T-cell (primary cell): ENCODE measurements around the gene LRP1B. TPM values are rescaled to one million over a fixed set of nuclear protein-coding genes. Genes with fewer than 3 reads are reported as not detected.

ENCODE experiments used
- ATAC-seq, 4 experiments: fragments of 200-7000 bp in 3 of 4; fragments of 150-1000 bp in 1 of 4; cut with Tn5 transposase; replicated peaks in 1 of 4; 1 replicate in 3 of 4; 2 replicates in 1 of 4; pipeline ENCODE4 v1.10.0; 2021; ENCODE audit warnings: moderate library complexity in 3 of 4, mild to moderate bottlenecking in 2 of 4, moderate number of reproducible peaks in 1 of 4
- CTCF ChIA-PET, 2 donors: fragments of 300-600 bp; sonication (Branson Sonifier 250); formaldehyde crosslinking; loops; one replicate each; lab custom pipeline; 2022; ENCODE audit warnings: antibody characterized with exemption in 2 of 2; lab: Charles Lee
- POLR2A ChIA-PET, 2 donors: fragments of 300-600 bp; sonication (Branson Sonifier 250); formaldehyde crosslinking; loops; one replicate each; lab custom pipeline; 2022; ENCODE audit warnings: antibody characterized with exemption in 2 of 2; lab: Charles Lee
- DNase-seq, 35 experiments: peaks; one replicate each; pipeline versions ENCODE4 v3.0.0 to v3.0.0-alpha.2; 2013 to 2023
- H3K27ac ChIP-seq: one replicate; pipeline ENCODE4 v1.5.1; 2013; ENCODE audit warnings: low read length
- H3K27me3 ChIP-seq, 2 experiments: replicated peaks in 1 of 2; 1 replicate in 1 of 2; 2 replicates in 1 of 2; pipeline versions ENCODE4 v1.6.1 to v1.7.0; 2013; ENCODE audit warnings: low read length in 1 of 2, mixed read lengths in 1 of 2; ENCODE audit not compliant: control insufficient read depth in 2 of 2, insufficient read depth in 2 of 2; ENCODE audit errors: extremely low read depth in 1 of 2
- H3K36me3 ChIP-seq, 2 donors: 1 replicate in 1 of 2; 2 replicates in 1 of 2; pipeline versions ENCODE4 v1.6.1 to v1.7.0; 2013; ENCODE audit warnings: low read length in 1 of 2; ENCODE audit not compliant: control insufficient read depth in 2 of 2, insufficient read depth in 1 of 2; ENCODE audit errors: extremely low read depth in 1 of 2
- H3K4me1 ChIP-seq, 2 experiments: 1 replicate in 1 of 2; 2 replicates in 1 of 2; pipeline versions ENCODE4 v1.6.1 to v1.7.0; 2013; ENCODE audit warnings: low read length in 2 of 2, mixed read lengths in 1 of 2; ENCODE audit not compliant: insufficient read depth in 2 of 2, control insufficient read depth in 1 of 2; ENCODE audit errors: extremely low read depth in 1 of 2
- H3K4me3 ChIP-seq, 2 donors: 1 replicate in 1 of 2; 2 replicates in 1 of 2; pipeline versions ENCODE4 v1.5.1 to v1.7.0; 2013; ENCODE audit warnings: mild to moderate bottlenecking in 2 of 2, low read length in 1 of 2, moderate library complexity in 1 of 2; ENCODE audit not compliant: control insufficient read depth in 1 of 2; ENCODE audit errors: extremely low read depth in 1 of 2
- H3K9me3 ChIP-seq: 2 replicates; pipeline ENCODE4 v1.7.0; 2013
- H3K27ac Mint-ChIP-seq, 2 donors: one replicate each; pipeline ENCODE4 v1.8.0; 2020 to 2021; ENCODE audit warnings: mild to moderate bottlenecking in 2 of 2, mixed read lengths in 2 of 2
- H3K27me3 Mint-ChIP-seq, 2 donors: one replicate each; pipeline ENCODE4 v1.8.0; 2021 to 2022; ENCODE audit warnings: mixed read lengths in 2 of 2
- H3K36me3 Mint-ChIP-seq: one replicate; pipeline ENCODE4 v1.8.0; 2021; ENCODE audit warnings: mixed read lengths
- H3K4me1 Mint-ChIP-seq, 3 donors: one replicate each; pipeline ENCODE4 v1.8.0; 2020 to 2022; ENCODE audit warnings: mixed read lengths in 3 of 3, mild to moderate bottlenecking in 1 of 3
- H3K4me3 Mint-ChIP-seq, 3 donors: one replicate each; pipeline ENCODE4 v1.8.0; 2020 to 2022; ENCODE audit warnings: mild to moderate bottlenecking in 3 of 3, mixed read lengths in 3 of 3, moderate library complexity in 3 of 3
- H3K9me3 Mint-ChIP-seq, 3 donors: one replicate each; pipeline ENCODE4 v1.8.0; 2020 to 2022; ENCODE audit warnings: mixed read lengths in 3 of 3
- WGBS: methylation state at CpG from one replicate; pipeline ENCODE4 v1.1.5; 2013; ENCODE audit warnings: missing lambda C conversion rate; ENCODE audit not compliant: insufficient coverage; 5-methylcytosine and 5-hydroxymethylcytosine counted together
- total RNA-seq, 35 experiments: library from RNA in 6 of 35; stranded (reverse) in 6 of 35; fragments of 120-200 nt in 1 of 35; gene quantifications; one replicate each; pipeline versions ENCODE4 v1.2.1 to v1.2.4 and lab custom pipeline; 2013 to 2026

The LRP1B gene
- total RNA-seq, 5 donors from 2014 or later (not counting 1 experiment from before 2014, with no cell fraction given), result not detected

DNA sequence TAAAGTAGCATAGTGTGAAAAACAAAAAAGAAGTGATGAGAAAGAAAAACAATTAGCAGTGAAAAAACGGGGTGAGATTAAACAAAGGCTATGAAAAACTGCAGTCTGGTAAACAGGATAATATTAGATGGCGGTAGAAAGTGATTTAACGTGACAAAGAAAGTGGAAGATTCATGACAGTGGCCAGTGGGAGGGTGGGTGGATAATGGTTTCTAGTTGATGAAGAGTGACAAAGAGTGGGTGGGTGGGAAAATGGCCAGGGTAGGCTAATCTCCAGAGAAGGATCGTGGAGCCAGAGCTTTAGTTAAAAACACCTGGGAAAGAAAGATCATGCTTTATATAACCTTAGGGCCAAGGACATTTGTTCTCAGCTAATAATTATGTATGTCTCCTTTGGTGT, 1667.8 kb downstream of the LRP1B start:
- H3K4me3 Mint-ChIP-seq, result no peak overlapping the region
- ChIA-PET CTCF (no interaction called here), POLR2A (no interaction called here)
- Histone ChIP-seq H3K4me3 (no peak overlapping the region), H3K36me3 (no peaks in the 10 kb centered on the region), H3K4me1 (no peaks in the 10 kb centered on the region), H3K9me3 (no peaks in the 10 kb centered on the region), H3K27ac (no peak overlapping the region), H3K27me3 (no peaks in the 10 kb centered on the region)
- no peak overlapping the region for H3K27ac Mint-ChIP-seq
- H3K9me3 Mint-ChIP-seq, result peaks cover 10 to 24% (median 13%) of the 10 kb centered on the region in 3 donors
- no peaks in the 10 kb centered on the region for H3K27me3 Mint-ChIP-seq
- DNase-seq, result no peak
- ATAC-seq, result no peak
- H3K4me1 Mint-ChIP-seq, result no peaks in the 10 kb centered on the region
- no peaks in the 10 kb centered on the region for H3K36me3 Mint-ChIP-seq
- 72% methylated on average over 3 of the region's 4 CpGs for WGBS

DNA sequence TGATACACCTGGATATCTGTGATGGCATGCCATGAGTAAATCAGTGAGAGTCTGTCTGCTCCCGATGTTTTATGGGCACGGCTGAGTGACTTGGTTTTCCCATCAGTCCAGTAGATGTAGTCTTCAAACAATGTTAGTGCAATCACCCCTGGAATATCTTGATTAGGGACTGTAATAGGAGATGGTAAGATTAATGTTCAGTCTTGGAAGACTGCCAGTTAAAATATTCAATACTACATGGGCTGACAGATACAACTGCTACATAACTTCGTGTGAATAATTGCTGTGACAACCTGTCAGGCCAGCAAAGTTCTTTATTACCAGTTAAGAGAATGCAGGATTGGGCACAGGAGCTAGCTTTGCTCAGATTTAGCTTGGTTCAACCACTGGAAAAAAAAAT, 1673.3 kb downstream of the LRP1B start:
- no peaks in the 10 kb centered on the region for H3K9me3 ChIP-seq
- Mint-ChIP-seq H3K27ac (no peak overlapping the region), H3K4me1 (no peaks in the 10 kb centered on the region), H3K27me3 (no peaks in the 10 kb centered on the region), H3K4me3 (no peak overlapping the region), H3K9me3 (peaks cover 0 to 6% (median 4%) of the 10 kb centered on the region in 3 donors), H3K36me3 (no peaks in the 10 kb centered on the region)
- ChIA-PET POLR2A (no interaction called here), CTCF (no interaction called here)
- no peaks in the 10 kb centered on the region for H3K36me3 ChIP-seq
- no peak overlapping the region for H3K27ac ChIP-seq
- DNase-seq (no peak), ATAC-seq (no peak)
- no peaks in the 10 kb centered on the region for H3K4me1 ChIP-seq
- 71% methylated on average over 2 of the region's 3 CpGs for WGBS
- no peak overlapping the region for H3K4me3 ChIP-seq
- H3K27me3 ChIP-seq, result no peaks in the 10 kb centered on the region

DNA sequence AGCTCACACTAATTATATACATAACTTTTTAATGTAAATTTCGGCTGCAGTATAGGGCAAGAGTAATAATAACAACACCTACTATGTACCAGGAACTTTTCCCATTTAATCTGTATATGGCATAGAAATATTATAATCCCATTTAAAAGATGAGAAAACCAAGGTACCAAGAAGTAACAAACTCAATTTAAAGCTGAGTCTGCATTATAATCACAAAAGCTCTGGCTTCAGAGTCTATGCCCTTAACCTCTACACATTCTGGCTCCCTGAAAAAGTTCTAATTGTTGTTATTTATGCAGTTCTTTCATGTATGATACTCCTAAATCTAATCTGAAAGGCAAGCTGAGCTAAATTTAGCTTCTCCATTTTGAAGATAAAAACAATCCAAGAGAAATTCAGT, 1675.5 kb downstream of the LRP1B start:
- no peaks in the 10 kb centered on the region for H3K4me1 Mint-ChIP-seq
- DNase-seq (no peak), ATAC-seq (no peak)
- H3K36me3 ChIP-seq, result no peaks in the 10 kb centered on the region
- no peaks in the 10 kb centered on the region for H3K9me3 ChIP-seq
- no peaks in the 10 kb centered on the region for H3K27me3 Mint-ChIP-seq
- no peaks in the 10 kb centered on the region for H3K27me3 ChIP-seq
- no peak overlapping the region for H3K27ac Mint-ChIP-seq
- ChIA-PET POLR2A (no interaction called here), CTCF (no interaction called here)
- no peaks in the 10 kb centered on the region for H3K4me1 ChIP-seq
- no peaks in the 10 kb centered on the region for H3K36me3 Mint-ChIP-seq
- H3K4me3 ChIP-seq, result no peak overlapping the region
- H3K9me3 Mint-ChIP-seq, result peaks cover 0 to 6% (median 3%) of the 10 kb centered on the region in 3 donors
- no peak overlapping the region for H3K27ac ChIP-seq
- no CpG with 5 or more reads among the region's 1 CpG for WGBS
- no peak overlapping the region for H3K4me3 Mint-ChIP-seq

DNA sequence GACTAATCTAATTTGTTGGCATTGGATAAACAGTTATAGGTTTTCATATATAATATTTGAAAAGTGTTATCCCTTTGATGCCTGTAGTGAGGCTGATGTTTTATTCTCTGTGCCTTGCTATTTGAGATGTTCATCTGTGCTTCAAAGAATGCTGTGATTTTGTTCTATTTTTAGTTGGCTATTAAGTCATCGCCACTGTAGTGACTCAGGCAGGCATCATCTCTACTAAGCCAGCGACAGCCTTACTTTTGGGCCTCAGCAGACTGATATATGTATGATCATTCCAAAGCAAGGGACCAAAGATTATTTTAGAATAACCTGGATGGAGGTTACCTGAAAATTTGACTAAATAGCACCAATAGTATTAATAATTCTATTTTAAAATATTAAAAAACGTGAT, 1676.1 kb downstream of the LRP1B start:
- ChIA-PET CTCF (no interaction called here), POLR2A (no interaction called here)
- Mint-ChIP-seq H3K36me3 (no peaks in the 10 kb centered on the region), H3K4me3 (no peak overlapping the region), H3K27me3 (no peaks in the 10 kb centered on the region), H3K9me3 (peaks cover 0 to 9% (median 4%) of the 10 kb centered on the region in 3 donors), H3K27ac (no peak overlapping the region), H3K4me1 (no peaks in the 10 kb centered on the region)
- Histone ChIP-seq H3K27me3 (no peaks in the 10 kb centered on the region), H3K36me3 (no peaks in the 10 kb centered on the region), H3K4me3 (no peak overlapping the region), H3K9me3 (no peaks in the 10 kb centered on the region), H3K27ac (no peak overlapping the region), H3K4me1 (no peaks in the 10 kb centered on the region)
- no peak for DNase-seq
- 90% methylated on average over 2 of the region's 3 CpGs for WGBS
- no peak for ATAC-seq

DNA sequence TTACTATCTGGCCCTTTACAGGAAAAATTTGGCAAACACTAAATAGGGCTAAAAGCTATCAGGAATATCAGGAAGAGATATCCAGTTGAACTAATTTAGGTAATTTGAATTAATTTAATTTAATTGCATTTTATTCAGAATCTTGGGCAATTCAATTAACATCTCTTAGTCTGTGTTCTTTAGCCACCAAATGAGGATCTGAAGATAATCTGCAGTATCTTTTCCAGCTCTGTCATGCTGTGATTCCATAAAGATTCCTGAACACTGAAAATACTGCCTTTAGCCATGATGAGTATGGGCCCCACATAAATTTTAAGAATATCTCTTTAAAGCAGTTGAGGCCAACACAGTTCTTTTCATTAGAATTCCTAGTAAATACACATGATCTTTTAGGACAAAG, 1679.5 kb downstream of the LRP1B start:
- no peaks in the 10 kb centered on the region for H3K9me3 ChIP-seq
- no peak overlapping the region for H3K4me3 Mint-ChIP-seq
- no peaks in the 10 kb centered on the region for H3K4me1 Mint-ChIP-seq
- no peaks in the 10 kb centered on the region for H3K27me3 Mint-ChIP-seq
- no peak overlapping the region for H3K27ac ChIP-seq
- POLR2A ChIA-PET, result no interaction called here
- no peaks in the 10 kb centered on the region for H3K27me3 ChIP-seq
- H3K36me3 Mint-ChIP-seq, result no peaks in the 10 kb centered on the region
- H3K9me3 Mint-ChIP-seq, result peaks cover 3 to 22% (median 8%) of the 10 kb centered on the region in 3 donors
- DNase-seq (no peak), ATAC-seq (no peak)
- no peak overlapping the region for H3K27ac Mint-ChIP-seq
- CTCF ChIA-PET, result no interaction called here
- no peaks in the 10 kb centered on the region for H3K4me1 ChIP-seq
- H3K4me3 ChIP-seq, result no peak overlapping the region
- H3K36me3 ChIP-seq, result no peaks in the 10 kb centered on the region

DNA sequence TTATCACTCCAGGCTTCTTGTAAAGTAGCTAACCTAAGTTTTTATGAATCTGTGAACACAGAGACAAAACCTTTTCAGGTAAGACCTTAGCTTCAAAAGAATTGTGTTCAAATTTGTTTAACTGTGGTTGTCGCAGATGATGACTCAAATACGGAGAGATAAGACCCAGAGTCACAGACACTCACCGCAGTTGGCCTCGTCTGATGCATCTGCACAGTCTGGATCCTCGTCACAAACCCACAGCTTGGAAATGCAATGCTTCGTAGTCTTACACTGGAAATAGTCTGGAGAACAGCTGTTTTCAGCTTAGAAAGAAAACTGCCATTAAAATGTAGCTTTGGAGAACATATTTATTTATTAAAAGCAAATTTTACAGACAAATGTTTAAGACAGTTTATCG, 1688.5 kb downstream of the LRP1B start:
- no peak overlapping the region for H3K27ac ChIP-seq
- no peaks in the 10 kb centered on the region for H3K4me1 ChIP-seq
- WGBS, result 74% methylated on average over 4 of the region's 7 CpGs
- Mint-ChIP-seq H3K27me3 (no peaks in the 10 kb centered on the region), H3K36me3 (no peaks in the 10 kb centered on the region), H3K9me3 (peaks cover 4 to 15% (median 10%) of the 10 kb centered on the region in 3 donors), H3K27ac (no peak overlapping the region), H3K4me1 (no peaks in the 10 kb centered on the region), H3K4me3 (no peak overlapping the region)
- no peaks in the 10 kb centered on the region for H3K36me3 ChIP-seq
- ChIA-PET POLR2A (no interaction called here), CTCF (no interaction called here)
- ATAC-seq, result no peak
- no peaks in the 10 kb centered on the region for H3K9me3 ChIP-seq
- no peaks in the 10 kb centered on the region for H3K27me3 ChIP-seq
- no peak overlapping the region for H3K4me3 ChIP-seq
- no peak for DNase-seq

DNA sequence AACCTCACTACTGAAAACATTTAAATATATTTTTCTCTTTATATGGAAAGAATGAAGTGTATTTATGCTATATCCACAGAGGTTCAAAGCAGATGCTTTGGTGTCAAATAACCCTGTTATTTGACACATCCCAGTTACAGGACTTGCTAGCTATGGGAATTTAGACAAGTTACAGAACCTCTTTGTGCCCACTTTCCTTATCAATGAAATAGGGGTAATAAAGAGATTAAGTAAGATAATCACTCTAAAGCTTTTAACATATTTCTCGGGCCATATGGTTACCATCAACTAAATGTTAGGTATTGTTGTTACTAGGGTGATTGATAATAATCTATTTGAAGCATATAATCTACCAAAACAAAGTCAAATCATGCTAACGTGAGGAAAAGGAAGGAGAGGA, 1690.0 kb downstream of the LRP1B start:
- DNase-seq (no peak), ATAC-seq (no peak)
- ChIA-PET POLR2A (no interaction called here), CTCF (no interaction called here)
- H3K36me3 ChIP-seq, result no peaks in the 10 kb centered on the region
- no peaks in the 10 kb centered on the region for H3K27me3 ChIP-seq
- H3K4me3 ChIP-seq, result no peak overlapping the region
- no peak overlapping the region for H3K27ac ChIP-seq
- no peaks in the 10 kb centered on the region for H3K36me3 Mint-ChIP-seq
- H3K4me1 ChIP-seq, result no peaks in the 10 kb centered on the region
- H3K9me3 Mint-ChIP-seq, result peaks cover 4 to 11% (median 10%) of the 10 kb centered on the region in 3 donors
- no peak overlapping the region for H3K27ac Mint-ChIP-seq
- no peaks in the 10 kb centered on the region for H3K9me3 ChIP-seq
- H3K4me1 Mint-ChIP-seq, result no peaks in the 10 kb centered on the region
- no peak overlapping the region for H3K4me3 Mint-ChIP-seq
- WGBS, result no CpG with 5 or more reads among the region's 2 CpGs
- no peaks in the 10 kb centered on the region for H3K27me3 Mint-ChIP-seq
